Fibroblast of the aortic adventitia (primary cell): ENCODE data around the gene CCHCR1. TPM values are rescaled to one million over a fixed set of nuclear protein-coding genes. Genes with fewer than 3 reads are reported as not detected.
A peak's percentile ranks its signal among the peaks of the same experiment; 100 is the strongest.

ENCODE experiments used
- DNase-seq: peaks from one replicate; pipeline ENCODE4 v3.0.0-alpha.2; 2010; ENCODE audit warnings: low read depth
- H3K4me3 ChIP-seq: 2 replicates; pipeline ENCODE4 v1.5.1; 2011; ENCODE audit warnings: low read depth, mild to moderate bottlenecking, control low read depth, low read length, moderate library complexity
- CTCF ChIP-seq: IDR thresholded peaks from 2 replicates; pipeline ENCODE4 v1.5.1; 2011; ENCODE audit warnings: mild to moderate bottlenecking, low read length, control low read depth, inconsistent platforms; ENCODE audit not compliant: insufficient read depth
- total RNA-seq: library from RNA; depleted of rRNA; stranded (reverse); fragments of >200 nt; gene quantifications from 2 replicates; pipeline ENCODE4 v1.2.3, GENCODE V29; 2012; ENCODE audit warnings: low replicate concordance

The CCHCR1 gene
- total RNA-seq, 1 donor, result 21.1 TPM

- no peak for TF ChIP-seq CTCF
- DNase-seq, result no peak
- no peak overlapping the region for H3K4me3 ChIP-seq
These were observed 13.2 kb downstream of the CCHCR1 start for GRCh38 chr6:31144296-31144969.

- peak; percentile 89 for DNase-seq
- TF ChIP-seq CTCF, result no peak
- H3K4me3 ChIP-seq, result no peak overlapping the region
These were observed 14.5 kb downstream of the CCHCR1 start for GRCh38 chr6:31143148-31143547.

- no peak overlapping the region for H3K4me3 ChIP-seq
- no peak for DNase-seq
- no peak for TF ChIP-seq CTCF
These were observed 15.2 kb downstream of the CCHCR1 start for GRCh38 chr6:31142361-31142761.

- H3K4me3 ChIP-seq, result no peak overlapping the region
- TF ChIP-seq CTCF, result no peak
- no peak for DNase-seq
These were observed 17.0 kb downstream of the CCHCR1 start for GRCh38 chr6:31140643-31141042.

GRCh38 chr6:31139599-31139998 is 18.0 kb downstream of the CCHCR1 start:
- no peak for TF ChIP-seq CTCF
- H3K4me3 ChIP-seq, result no peak overlapping the region
- peak; percentile 58 for DNase-seq

GRCh38 chr6:31138982-31139381 is 18.6 kb downstream of the CCHCR1 start, which contains the start of gene PSORS1C2:
Gene PSORS1C2 (minus strand): TSS chr6:31139066. CDS start chr6:31139026, 40 bp downstream.
- no peak for DNase-seq
- H3K4me3 ChIP-seq, result no peak within 1 kb of the TSS
- TF ChIP-seq CTCF, result no peak

GRCh38 chr6:31135710-31136109 is 21.9 kb downstream of the CCHCR1 start:
- no peak overlapping the region for H3K4me3 ChIP-seq
- no peak for TF ChIP-seq CTCF
- no peak for DNase-seq
